ENCODE results near the gene MYL7. TPM values are rescaled to one million over a fixed set of nuclear protein-coding genes. Genes with fewer than 3 reads are reported as not detected.

MYL7 gene
- total and polyA plus RNA-seq, 3 experiments from 2014 or later = not detected

DNA sequence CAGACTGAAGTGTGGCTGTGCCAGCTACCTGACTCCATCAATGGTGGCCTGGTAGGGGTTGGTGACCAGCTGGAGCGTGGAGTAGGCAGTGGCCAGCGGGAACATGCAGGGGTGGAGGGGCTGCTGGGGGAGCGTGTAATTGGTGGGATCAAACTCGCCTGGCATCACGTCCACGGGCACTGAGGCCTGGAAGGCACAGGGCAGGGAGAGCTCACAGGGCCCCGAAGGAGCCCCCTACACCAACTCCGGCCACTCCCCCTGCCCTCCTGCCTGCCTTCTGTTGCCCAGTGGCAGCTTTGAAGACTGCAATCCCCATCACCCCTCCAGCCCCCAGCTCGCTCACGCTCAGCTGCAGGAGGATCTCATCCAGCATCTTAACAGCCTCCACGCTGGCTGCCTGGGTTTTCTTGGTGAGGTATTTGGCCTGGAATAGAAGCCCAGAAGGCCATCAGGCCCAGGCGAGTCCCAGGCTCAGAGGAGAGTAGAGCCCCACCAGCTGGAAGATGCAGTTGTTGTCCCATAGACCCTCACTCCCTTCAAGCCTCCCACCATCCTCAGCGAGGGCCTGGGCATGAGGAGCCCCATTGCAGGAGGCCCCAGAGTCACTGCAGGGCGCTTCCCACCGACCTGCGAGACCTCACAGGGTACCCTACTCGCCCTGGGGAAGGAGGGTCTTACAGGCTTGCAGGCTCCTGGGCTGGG, 24.9 kb downstream of the MYL7 start:
- no peak overlapping the region for H3K27ac Mint-ChIP-seq
- POLR2A ChIA-PET = no interaction called here
- Histone ChIP-seq H3K9me3 (ENCODE audit: low read length) (no peaks in the 10 kb centered on the region), H3K36me3 (ENCODE audit: insufficient read depth, low read length) (peaks cover 4% of the 10 kb centered on the region), H3K4me3 (ENCODE audit: low read length) (no peak overlapping the region), H3K27me3 (ENCODE audit: insufficient read depth, low read length, poor library complexity, severe bottlenecking) (no peaks in the 10 kb centered on the region), H3K27ac (ENCODE audit: low read depth, low read length) (no peak overlapping the region), H3K4me1 (ENCODE audit: insufficient read depth, low read length) (no peaks in the 10 kb centered on the region)
- no peaks in the 10 kb centered on the region for H3K9me3 Mint-ChIP-seq
- peaks cover 8 to 28% (median 12%) of the 10 kb centered on the region in 3 donors for H3K4me1 Mint-ChIP-seq
- H3K4me3 Mint-ChIP-seq = no peak overlapping the region
- DNase-seq = no peak
- no peaks in the 10 kb centered on the region for H3K27me3 Mint-ChIP-seq
- CTCF ChIA-PET = interaction anchor here (1.1 kb wide), 1 partner anchor 13 kb away, joined by 3 read pairs; no protein-coding TSS in a partner anchor
- peaks cover 0 to 72% (median 6%) of the 10 kb centered on the region in 3 donors for H3K36me3 Mint-ChIP-seq

DNA sequence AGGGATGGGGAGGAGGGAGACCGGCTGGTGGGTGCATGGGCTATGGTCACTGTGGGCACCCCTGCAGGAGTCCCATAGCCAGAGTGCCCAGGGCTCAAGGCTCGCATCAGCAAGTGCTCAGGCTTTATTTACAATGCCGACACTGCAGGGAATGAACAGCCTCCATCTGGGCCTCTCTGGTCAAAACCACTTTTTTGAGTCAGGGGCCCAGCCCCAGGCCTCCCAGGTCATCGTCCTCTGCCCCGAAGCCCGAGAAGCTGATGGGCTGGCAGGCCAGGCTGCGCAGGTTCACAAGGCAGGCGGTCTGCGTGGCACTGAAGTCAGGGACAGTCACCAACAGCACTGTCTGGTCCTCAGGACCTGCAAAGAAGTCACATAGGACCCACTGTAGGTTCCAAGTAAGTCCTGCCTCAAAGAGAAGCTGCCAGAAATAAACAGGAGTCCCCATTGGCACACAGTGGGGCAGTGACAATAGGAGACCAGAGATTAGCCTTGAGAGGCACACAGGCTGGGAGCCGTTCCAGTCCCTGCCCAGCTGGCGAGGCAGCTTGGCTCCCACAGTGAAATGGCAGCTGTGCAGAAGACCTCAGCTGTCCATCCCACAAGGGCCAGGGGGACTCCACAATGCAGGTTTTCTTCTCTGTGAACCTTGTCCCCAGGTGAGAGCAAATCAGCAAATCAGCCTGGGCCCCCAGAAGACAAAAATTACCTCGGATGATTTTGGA, 26.4 kb downstream of the MYL7 start:
- Mint-ChIP-seq H3K27me3 (no peaks in the 10 kb centered on the region), H3K4me1 (peaks cover 1 to 13% (median 2%) of the 10 kb centered on the region in 3 donors), H3K36me3 (peaks cover 0 to 57% (median 5%) of the 10 kb centered on the region in 3 donors), H3K9me3 (no peaks in the 10 kb centered on the region), H3K27ac (no peak overlapping the region), H3K4me3 (no peak overlapping the region)
- no peak overlapping the region for H3K4me3 ChIP-seq (ENCODE audit: low read length)
- POLR2A ChIA-PET = no interaction called here
- DNase-seq = no peak
- no peaks in the 10 kb centered on the region for H3K27me3 ChIP-seq (ENCODE audit: insufficient read depth, low read length, poor library complexity, severe bottlenecking)
- H3K9me3 ChIP-seq (ENCODE audit: low read length) = no peaks in the 10 kb centered on the region
- no peak overlapping the region for H3K27ac ChIP-seq (ENCODE audit: low read depth, low read length)
- no peaks in the 10 kb centered on the region for H3K4me1 ChIP-seq (ENCODE audit: insufficient read depth, low read length)
- CTCF ChIA-PET = no interaction called here
- H3K36me3 ChIP-seq (ENCODE audit: insufficient read depth, low read length) = peaks cover 4% of the 10 kb centered on the region

DNA sequence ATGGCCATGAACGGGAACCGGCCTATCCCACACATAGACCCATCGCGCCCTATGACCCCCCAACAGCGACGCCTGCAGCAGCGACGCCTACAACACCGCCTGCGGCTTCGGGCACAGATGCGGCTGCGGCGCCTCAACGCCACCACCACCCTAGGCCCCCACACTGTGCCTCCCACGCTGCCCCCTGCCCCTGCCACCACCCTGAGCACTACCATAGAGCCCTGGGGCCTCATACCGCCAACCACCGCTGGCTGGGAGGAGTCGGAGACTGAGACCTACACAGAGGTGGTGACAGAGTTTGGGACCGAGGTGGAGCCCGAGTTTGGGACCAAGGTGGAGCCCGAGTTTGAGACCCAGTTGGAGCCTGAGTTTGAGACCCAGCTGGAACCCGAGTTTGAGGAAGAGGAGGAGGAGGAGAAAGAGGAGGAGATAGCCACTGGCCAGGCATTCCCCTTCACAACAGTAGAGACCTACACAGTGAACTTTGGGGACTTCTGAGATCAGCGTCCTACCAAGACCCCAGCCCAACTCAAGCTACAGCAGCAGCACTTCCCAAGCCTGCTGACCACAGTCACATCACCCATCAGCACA, 27.3 kb downstream of the MYL7 start:
- Histone ChIP-seq H3K27me3 (ENCODE audit: insufficient read depth, low read length, poor library complexity, severe bottlenecking) (no peaks in the 10 kb centered on the region), H3K36me3 (ENCODE audit: insufficient read depth, low read length) (peaks cover 4% of the 10 kb centered on the region), H3K9me3 (ENCODE audit: low read length) (no peaks in the 10 kb centered on the region), H3K4me3 (ENCODE audit: low read length) (no peak overlapping the region), H3K4me1 (ENCODE audit: insufficient read depth, low read length) (no peaks in the 10 kb centered on the region), H3K27ac (ENCODE audit: low read depth, low read length) (no peak overlapping the region)
- peak overlapping the region in 2 of 8 donors; percentile 37 to 62 for H3K27ac Mint-ChIP-seq
- DNase-seq = no peak
- ChIA-PET POLR2A (no interaction called here), CTCF (no interaction called here)
- no peak overlapping the region for H3K4me3 Mint-ChIP-seq
- H3K27me3 Mint-ChIP-seq = no peaks in the 10 kb centered on the region
- peaks cover 0 to 5% (median 0%) of the 10 kb centered on the region in 3 donors for H3K4me1 Mint-ChIP-seq
- no peaks in the 10 kb centered on the region for H3K9me3 Mint-ChIP-seq
- H3K36me3 Mint-ChIP-seq = peaks cover 0 to 48% (median 4%) of the 10 kb centered on the region in 3 donors

DNA sequence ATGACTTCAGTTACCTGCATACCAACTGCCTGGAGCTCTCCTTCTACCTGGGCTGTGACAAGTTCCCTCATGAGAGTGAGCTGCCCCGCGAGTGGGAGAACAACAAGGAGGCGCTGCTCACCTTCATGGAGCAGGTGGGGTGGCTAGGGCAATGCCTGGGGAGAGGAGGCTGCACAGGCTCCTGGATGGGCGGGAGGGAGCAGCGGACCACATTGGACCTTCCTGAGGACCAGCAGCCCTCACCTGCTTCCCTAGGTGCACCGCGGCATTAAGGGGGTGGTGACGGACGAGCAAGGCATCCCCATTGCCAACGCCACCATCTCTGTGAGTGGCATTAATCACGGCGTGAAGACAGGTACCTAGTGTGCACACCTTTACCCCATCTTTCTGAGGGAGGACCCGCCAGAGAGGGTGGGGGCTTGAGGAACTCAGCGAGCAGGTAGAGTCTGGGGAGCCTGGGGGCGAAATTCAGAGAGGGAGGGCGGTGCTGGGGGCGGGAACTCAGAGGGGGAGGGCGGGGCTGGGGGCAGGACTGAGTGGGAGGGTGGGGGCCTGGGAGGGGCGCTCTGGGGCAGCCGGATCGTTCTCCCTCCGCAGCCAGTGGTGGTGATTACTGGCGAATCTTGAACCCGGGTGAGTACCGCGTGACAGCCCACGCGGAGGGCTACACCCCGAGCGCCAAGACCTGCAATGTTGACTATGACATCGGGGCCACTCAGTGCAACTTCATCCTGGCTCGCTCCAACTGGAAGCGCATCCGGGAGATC, 28.0 kb downstream of the MYL7 start:
- H3K36me3 ChIP-seq (ENCODE audit: insufficient read depth, low read length) = peaks cover 4% of the 10 kb centered on the region
- Mint-ChIP-seq H3K27me3 (peaks cover 0 to 3% of the 10 kb centered on the region in 2 donors), H3K27ac (no peak overlapping the region), H3K4me1 (peaks cover 0 to 3% (median 0%) of the 10 kb centered on the region in 3 donors), H3K36me3 (peaks cover 0 to 43% (median 4%) of the 10 kb centered on the region in 3 donors), H3K9me3 (no peaks in the 10 kb centered on the region), H3K4me3 (no peak overlapping the region)
- H3K4me3 ChIP-seq (ENCODE audit: low read length) = no peak overlapping the region
- no peak for DNase-seq
- H3K4me1 ChIP-seq (ENCODE audit: insufficient read depth, low read length) = no peaks in the 10 kb centered on the region
- no peaks in the 10 kb centered on the region for H3K27me3 ChIP-seq (ENCODE audit: insufficient read depth, low read length, poor library complexity, severe bottlenecking)
- H3K9me3 ChIP-seq (ENCODE audit: low read length) = no peaks in the 10 kb centered on the region
- H3K27ac ChIP-seq (ENCODE audit: low read depth, low read length) = no peak overlapping the region
- ChIA-PET POLR2A (no interaction called here), CTCF (interaction anchor here (0.7 kb wide), 1 partner anchor 12 kb away, joined by 3 read pairs; no protein-coding TSS in a partner anchor)

DNA sequence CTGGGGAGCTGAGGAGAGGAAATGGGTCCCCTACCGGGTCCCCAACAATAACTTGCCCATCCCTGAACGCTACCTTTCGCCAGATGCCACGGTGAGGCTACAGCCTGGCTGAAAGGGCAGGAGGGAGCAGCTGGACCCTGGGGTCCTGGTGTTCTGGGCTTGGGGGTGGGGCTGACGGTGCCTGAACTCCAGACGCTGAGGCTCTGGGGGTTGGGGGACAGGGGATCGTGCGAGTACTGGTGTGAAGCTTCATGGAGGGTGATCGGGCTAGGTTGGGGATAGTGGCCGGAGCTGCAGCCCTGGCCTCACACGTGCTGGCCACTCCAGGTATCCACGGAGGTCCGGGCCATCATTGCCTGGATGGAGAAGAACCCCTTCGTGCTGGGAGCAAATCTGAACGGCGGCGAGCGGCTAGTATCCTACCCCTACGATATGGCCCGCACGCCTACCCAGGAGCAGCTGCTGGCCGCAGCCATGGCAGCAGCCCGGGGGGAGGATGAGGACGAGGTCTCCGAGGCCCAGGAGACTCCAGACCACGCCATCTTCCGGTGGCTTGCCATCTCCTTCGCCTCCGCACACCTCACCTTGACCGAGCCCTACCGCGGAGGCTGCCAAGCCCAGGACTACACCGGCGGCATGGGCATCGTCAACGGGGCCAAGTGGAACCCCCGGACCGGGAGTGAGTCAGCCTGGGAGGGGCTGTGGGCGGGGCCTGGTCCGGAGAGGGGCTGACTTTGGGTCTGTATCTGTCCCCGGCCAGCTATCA, 28.7 kb downstream of the MYL7 start:
- Histone ChIP-seq H3K4me3 (ENCODE audit: low read length) (no peak overlapping the region), H3K4me1 (ENCODE audit: insufficient read depth, low read length) (no peaks in the 10 kb centered on the region), H3K27ac (ENCODE audit: low read depth, low read length) (no peak overlapping the region), H3K27me3 (ENCODE audit: insufficient read depth, low read length, poor library complexity, severe bottlenecking) (no peaks in the 10 kb centered on the region), H3K36me3 (ENCODE audit: insufficient read depth, low read length) (peaks cover 4% of the 10 kb centered on the region), H3K9me3 (ENCODE audit: low read length) (no peaks in the 10 kb centered on the region)
- no peak overlapping the region for H3K4me3 Mint-ChIP-seq
- peaks cover 0 to 36% (median 4%) of the 10 kb centered on the region in 3 donors for H3K36me3 Mint-ChIP-seq
- POLR2A ChIA-PET = no interaction called here
- H3K9me3 Mint-ChIP-seq = no peaks in the 10 kb centered on the region
- H3K27ac Mint-ChIP-seq = peak overlapping the region in 1 of 8 donors; percentile 61
- DNase-seq = no peak
- CTCF ChIA-PET = interaction anchor here (0.7 to 1.4 kb wide), 2 partner anchors 11 kb away, joined by 3 read pairs; partner anchors contain the start of gene POLD2
- peaks cover 0 to 4% of the 10 kb centered on the region in 2 donors for H3K27me3 Mint-ChIP-seq
- H3K4me1 Mint-ChIP-seq = no peaks in the 10 kb centered on the region

DNA sequence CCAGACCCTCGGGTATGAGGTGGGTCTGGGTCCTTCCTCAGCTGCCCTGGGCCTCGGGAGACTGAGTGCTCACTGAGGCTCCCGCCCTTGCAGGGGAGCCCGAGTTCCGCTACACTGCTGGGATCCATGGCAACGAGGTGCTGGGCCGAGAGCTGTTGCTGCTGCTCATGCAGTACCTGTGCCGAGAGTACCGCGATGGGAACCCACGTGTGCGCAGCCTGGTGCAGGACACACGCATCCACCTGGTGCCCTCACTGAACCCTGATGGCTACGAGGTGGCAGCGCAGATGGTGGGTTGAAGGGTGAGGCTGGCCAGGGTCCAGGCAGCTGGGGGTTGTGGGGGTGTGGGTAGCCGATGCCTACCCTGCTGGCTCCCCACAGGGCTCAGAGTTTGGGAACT, 29.4 kb downstream of the MYL7 start:
- Histone ChIP-seq H3K4me1 (ENCODE audit: insufficient read depth, low read length) (no peaks in the 10 kb centered on the region), H3K9me3 (ENCODE audit: low read length) (no peaks in the 10 kb centered on the region), H3K27ac (ENCODE audit: low read depth, low read length) (no peak overlapping the region), H3K27me3 (ENCODE audit: insufficient read depth, low read length, poor library complexity, severe bottlenecking) (no peaks in the 10 kb centered on the region), H3K4me3 (ENCODE audit: low read length) (no peak overlapping the region), H3K36me3 (ENCODE audit: insufficient read depth, low read length) (peaks cover 4% of the 10 kb centered on the region)
- no peaks in the 10 kb centered on the region for H3K9me3 Mint-ChIP-seq
- H3K36me3 Mint-ChIP-seq = peaks cover 0 to 29% (median 4%) of the 10 kb centered on the region in 3 donors
- peak overlapping the region in 1 of 7 donors; percentile 41 for H3K4me3 Mint-ChIP-seq
- ChIA-PET CTCF (interaction anchor here (1.4 kb wide), 1 partner anchor 12 kb away, joined by 3 read pairs; the partner anchor contains the start of gene POLD2), POLR2A (no interaction called here)
- H3K27me3 Mint-ChIP-seq = peaks cover 0 to 4% of the 10 kb centered on the region in 2 donors
- H3K27ac Mint-ChIP-seq = no peak overlapping the region
- no peak for DNase-seq
- H3K4me1 Mint-ChIP-seq = no peaks in the 10 kb centered on the region

All from CD8-positive, alpha-beta memory T cell (primary cell).